Trophoblast cell (in vitro differentiated cells and primary cell): ENCODE measurements around the gene PRTN3.

Experiments
- DNase-seq, 2 donors: peaks; one replicate each; pipeline ENCODE4 v3.0.0-alpha.2; 2016
- H2AFZ ChIP-seq: 2 replicates; pipeline ENCODE4 v1.6.1; 2013; ENCODE audit warnings: low read length, moderate library complexity, mild to moderate bottlenecking; ENCODE audit not compliant: insufficient read depth, poor library complexity
- H2AK5ac ChIP-seq: 2 replicates; pipeline ENCODE4 v1.6.1; 2013; ENCODE audit warnings: mild to moderate bottlenecking, low read length
- H2BK120ac ChIP-seq: 2 replicates; pipeline ENCODE4 v1.6.1; 2013; ENCODE audit warnings: low read length, mild to moderate bottlenecking, moderate library complexity; ENCODE audit not compliant: insufficient read depth, poor library complexity
- H2BK12ac ChIP-seq: 2 replicates; pipeline ENCODE4 v1.6.1; 2013; ENCODE audit warnings: mild to moderate bottlenecking, low read length, moderate library complexity
- H2BK5ac ChIP-seq: 2 replicates; pipeline ENCODE4 v1.6.1; 2013; ENCODE audit warnings: low read length, low read depth, moderate library complexity, mild to moderate bottlenecking; ENCODE audit not compliant: poor library complexity
- H3K14ac ChIP-seq: 2 replicates; pipeline ENCODE4 v1.6.1; 2013; ENCODE audit warnings: mild to moderate bottlenecking, low read length
- H3K18ac ChIP-seq: 2 replicates; pipeline ENCODE4 v1.6.1; 2013; ENCODE audit warnings: mild to moderate bottlenecking, low read length
- H3K23ac ChIP-seq: 2 replicates; pipeline ENCODE4 v1.6.1; 2013; ENCODE audit warnings: low read length
- H3K27ac ChIP-seq: 2 replicates; pipeline ENCODE4 v1.5.1; 2013; ENCODE audit warnings: low read depth, mild to moderate bottlenecking, inconsistent platforms, low read length, moderate library complexity
- H3K27me3 ChIP-seq: 2 replicates; pipeline ENCODE4 v1.6.1; 2013; ENCODE audit warnings: inconsistent platforms, mild to moderate bottlenecking, low read length, moderate library complexity; ENCODE audit not compliant: insufficient read depth
- H3K36me3 ChIP-seq, 2 experiments: 1 replicate in 1 of 2; 2 replicates in 1 of 2; pipeline ENCODE4 v1.6.1; 2013; ENCODE audit warnings: low read length in 2 of 2, mild to moderate bottlenecking in 2 of 2, moderate library complexity in 1 of 2; ENCODE audit not compliant: insufficient read depth in 2 of 2, control insufficient read depth in 1 of 2
- H3K4ac ChIP-seq: 2 replicates; pipeline ENCODE4 v1.6.1; 2013; ENCODE audit warnings: low read depth, mild to moderate bottlenecking, low read length, moderate library complexity
- H3K4me1 ChIP-seq, 2 experiments: 1 replicate in 1 of 2; 2 replicates in 1 of 2; pipeline ENCODE4 v1.6.1; 2013; ENCODE audit warnings: low read length in 2 of 2, mild to moderate bottlenecking in 2 of 2, moderate library complexity in 1 of 2; ENCODE audit not compliant: insufficient read depth in 2 of 2, control insufficient read depth in 1 of 2
- H3K4me2 ChIP-seq: 2 replicates; pipeline ENCODE4 v1.6.1; 2013; ENCODE audit warnings: inconsistent platforms, mild to moderate bottlenecking, low read length, moderate library complexity
- H3K4me3 ChIP-seq: 2 replicates; pipeline ENCODE4 v1.5.1; 2013; ENCODE audit warnings: mild to moderate bottlenecking, low read depth, low read length, inconsistent platforms
- H3K79me1 ChIP-seq: one replicate; pipeline ENCODE4 v1.6.1; 2013; ENCODE audit warnings: low read length
- H3K79me2 ChIP-seq: 2 replicates; pipeline ENCODE4 v1.6.1; 2013; ENCODE audit warnings: low read length, mild to moderate bottlenecking; ENCODE audit not compliant: control insufficient read depth, insufficient read depth, poor library complexity
- H3K9ac ChIP-seq: 2 replicates; pipeline ENCODE4 v1.6.1; 2013; ENCODE audit warnings: mild to moderate bottlenecking, low read length
- H3K9me3 ChIP-seq: 2 replicates; pipeline ENCODE4 v1.6.1; 2013; ENCODE audit warnings: low read depth, mild to moderate bottlenecking, control low read depth, inconsistent platforms, low read length; ENCODE audit not compliant: insufficient read depth
- H4K12ac ChIP-seq: 2 replicates; pipeline ENCODE4 v1.6.1; 2013; ENCODE audit warnings: low read depth, mild to moderate bottlenecking, low read length, moderate library complexity
- H4K8ac ChIP-seq: 2 replicates; pipeline ENCODE4 v1.6.1; 2013; ENCODE audit warnings: low read depth, mild to moderate bottlenecking, low read length, moderate library complexity
- H4K91ac ChIP-seq: one replicate; pipeline ENCODE4 v1.6.1; 2013; ENCODE audit warnings: low read depth, mild to moderate bottlenecking, low read length, moderate library complexity
- whole genome bisulfite sequencing: extraction: QIAGEN DNeasy Blood & Tissue Kit; methylation state at CpG from one replicate; pipeline ENCODE4 v1.1.7; 2013; ENCODE audit warnings: missing lambda C conversion rate; ENCODE audit not compliant: insufficient read length, insufficient coverage; ENCODE audit errors: extremely low coverage; 5-methylcytosine and 5-hydroxymethylcytosine counted together

The PRTN3 gene

DNA sequence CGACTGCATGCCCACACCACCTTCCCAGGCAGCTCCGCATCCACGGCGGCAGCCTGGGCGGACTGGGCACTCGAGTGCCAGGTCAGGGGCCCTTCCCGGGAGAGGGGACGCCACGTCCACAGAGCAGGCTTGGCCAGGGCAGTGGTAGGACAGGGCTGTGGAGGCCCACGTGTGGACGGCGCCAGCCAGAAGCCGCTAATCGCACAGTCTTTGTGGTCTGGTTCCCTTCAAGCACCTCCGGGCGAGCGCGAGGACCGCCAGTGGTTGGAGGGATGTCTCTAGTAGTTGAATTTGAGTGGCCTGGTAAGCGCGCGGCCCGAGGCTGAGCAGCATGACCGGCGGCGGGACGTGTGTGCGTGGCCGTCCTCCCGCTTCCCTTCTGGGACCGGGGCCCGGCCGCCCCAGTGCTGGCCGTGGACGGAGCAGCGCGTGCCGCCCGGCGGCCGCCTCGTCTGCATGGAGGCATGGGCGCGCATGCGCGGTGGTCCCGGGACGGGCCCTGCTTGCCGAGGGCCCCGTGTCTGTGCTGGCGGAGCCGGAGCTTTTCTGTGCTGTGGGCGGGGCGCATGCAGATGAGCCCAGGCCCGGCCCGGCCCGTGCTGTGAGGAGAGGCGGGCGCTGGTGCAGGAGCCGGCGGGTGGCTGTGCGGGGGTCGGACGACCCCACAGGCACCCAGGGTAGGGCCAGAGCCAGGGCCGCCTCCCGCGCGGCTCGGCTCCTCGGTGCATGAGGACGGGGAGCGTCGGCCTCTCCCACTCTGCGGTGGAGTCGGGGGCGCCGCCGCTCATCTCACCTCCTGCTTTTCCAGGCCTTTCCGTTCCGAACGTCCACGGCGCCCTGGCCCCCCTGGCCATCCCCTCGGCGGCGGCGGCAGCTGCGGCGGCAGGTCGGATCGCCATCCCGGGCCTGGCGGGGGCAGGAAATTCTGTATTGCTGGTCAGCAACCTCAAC is 34.9 kb upstream of the PRTN3 start:
- H2BK12ac ChIP-seq = no peak overlapping the region
- peaks cover 41% of the 10 kb centered on the region for H3K79me2 ChIP-seq
- WGBS = no CpG with 5 or more reads among the region's 93 CpGs
- no peak overlapping the region for H3K23ac ChIP-seq
- no peak overlapping the region for H4K91ac ChIP-seq
- no peak overlapping the region for H2AFZ ChIP-seq
- no peaks in the 10 kb centered on the region for H3K27me3 ChIP-seq
- H3K18ac ChIP-seq = no peak overlapping the region
- H3K79me1 ChIP-seq = no peaks in the 10 kb centered on the region
- H3K9me3 ChIP-seq = peaks cover 3% of the 10 kb centered on the region
- peak overlapping the region; percentile 97 for H3K4ac ChIP-seq
- H4K12ac ChIP-seq = no peak overlapping the region
- H3K4me3 ChIP-seq = no peak overlapping the region
- no peak overlapping the region for H2AK5ac ChIP-seq
- no peak overlapping the region for H2BK5ac ChIP-seq
- H3K27ac ChIP-seq = no peak overlapping the region
- H3K36me3 ChIP-seq = peaks cover 99% of the 10 kb centered on the region in 2 experiments
- peaks cover 12 to 13% of the 10 kb centered on the region in 2 experiments for H3K4me1 ChIP-seq
- H3K9ac ChIP-seq = no peak overlapping the region
- no peak overlapping the region for H2BK120ac ChIP-seq
- DNase-seq = no peak
- no peak overlapping the region for H3K14ac ChIP-seq
- H3K4me2 ChIP-seq = no peak overlapping the region
- no peak overlapping the region for H4K8ac ChIP-seq

DNA sequence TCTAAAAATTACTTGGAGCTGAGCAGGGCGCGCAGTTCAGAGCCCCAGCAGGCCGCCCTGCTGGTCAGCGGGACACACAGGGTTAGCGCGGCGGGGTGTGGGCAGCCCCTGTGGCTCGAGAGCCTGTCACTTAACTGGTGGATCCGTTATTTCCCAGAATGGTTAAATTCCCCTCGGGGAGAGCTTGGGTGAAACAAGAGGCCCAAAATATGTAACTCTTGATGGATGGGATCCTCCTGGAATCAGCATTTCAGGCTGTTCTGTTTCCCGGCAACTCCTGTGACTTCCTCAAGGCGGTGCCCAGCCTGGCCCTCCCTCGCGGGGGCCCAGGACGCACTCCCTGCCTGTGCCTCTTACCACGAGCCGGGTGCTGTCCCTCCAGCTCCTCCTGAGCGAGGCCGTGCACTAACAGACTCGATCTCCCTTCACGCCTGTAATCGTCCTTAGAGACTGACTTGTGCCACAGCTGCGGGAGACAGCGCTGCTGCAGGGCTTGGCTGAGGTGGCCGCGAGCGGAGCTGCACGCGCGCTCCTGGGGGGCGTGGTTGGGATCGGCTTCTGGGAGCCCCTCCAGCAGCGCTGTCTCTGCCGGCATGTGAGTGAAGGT is 33.9 kb upstream of the PRTN3 start:
- H2AFZ ChIP-seq = no peak overlapping the region
- H4K8ac ChIP-seq = no peak overlapping the region
- no peak overlapping the region for H3K4me2 ChIP-seq
- peak in 1 of 2 donors; percentile 4 for DNase-seq
- no peak overlapping the region for H4K12ac ChIP-seq
- no CpG with 5 or more reads among the region's 34 CpGs for WGBS
- no peak overlapping the region for H2BK5ac ChIP-seq
- H4K91ac ChIP-seq = no peak overlapping the region
- H3K36me3 ChIP-seq = peaks cover 97 to 99% of the 10 kb centered on the region in 2 experiments
- H2BK12ac ChIP-seq = no peak overlapping the region
- no peak overlapping the region for H3K14ac ChIP-seq
- H3K4me3 ChIP-seq = no peak overlapping the region
- no peak overlapping the region for H2AK5ac ChIP-seq
- H3K9me3 ChIP-seq = peaks cover 3% of the 10 kb centered on the region
- H3K23ac ChIP-seq = no peak overlapping the region
- H3K27ac ChIP-seq = no peak overlapping the region
- peak overlapping the region; percentile 3 for H3K4ac ChIP-seq
- H3K9ac ChIP-seq = no peak overlapping the region
- H3K4me1 ChIP-seq = peaks cover 2 to 3% of the 10 kb centered on the region in 2 experiments
- peaks cover 31% of the 10 kb centered on the region for H3K79me2 ChIP-seq
- H2BK120ac ChIP-seq = no peak overlapping the region
- no peaks in the 10 kb centered on the region for H3K79me1 ChIP-seq
- H3K27me3 ChIP-seq = no peaks in the 10 kb centered on the region
- H3K18ac ChIP-seq = no peak overlapping the region

DNA sequence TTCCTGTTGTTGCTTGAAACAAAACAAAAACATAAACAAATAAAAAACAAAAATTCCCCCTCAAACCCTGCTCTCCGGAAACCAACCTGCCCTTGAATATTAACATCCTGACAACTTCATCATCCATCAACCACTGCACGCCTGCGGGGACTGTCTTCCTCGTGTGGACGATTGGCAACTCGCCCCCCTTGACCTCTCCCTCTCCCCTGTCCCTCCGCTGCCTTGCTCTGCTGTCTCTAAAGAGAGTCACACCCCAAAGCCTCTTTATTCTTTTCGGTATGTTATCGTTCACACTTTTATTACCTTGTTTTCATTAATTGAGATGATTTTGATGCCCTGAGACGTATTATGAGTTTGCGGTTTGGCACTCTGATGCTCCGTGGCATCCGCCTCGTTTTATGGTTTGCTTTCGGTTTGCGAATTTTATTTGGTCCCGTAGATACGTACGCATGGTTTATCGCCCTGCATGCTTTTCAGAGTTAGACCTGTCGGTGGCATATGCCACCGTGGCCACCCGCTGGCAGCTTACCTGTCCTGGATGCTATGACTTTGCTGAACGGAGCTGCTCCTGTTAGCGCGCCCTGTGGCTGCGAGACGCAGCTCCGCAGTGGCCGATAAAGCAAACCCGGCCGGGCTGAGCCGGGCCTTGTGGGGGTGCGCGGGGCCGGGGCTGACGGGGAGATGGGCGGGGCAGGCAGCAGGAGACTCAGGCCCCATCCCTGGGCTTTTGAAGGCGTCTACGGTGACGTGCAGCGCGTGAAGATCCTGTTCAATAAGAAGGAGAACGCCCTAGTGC is 33.0 kb upstream of the PRTN3 start:
- Histone ChIP-seq H2AK5ac (no peak overlapping the region), H2BK12ac (no peak overlapping the region), H4K12ac (no peak overlapping the region), H3K4me1 (no peaks in the 10 kb centered on the region), H3K27me3 (no peaks in the 10 kb centered on the region), H3K14ac (no peak overlapping the region), H3K23ac (no peak overlapping the region), H3K18ac (no peak overlapping the region), H2BK120ac (no peak overlapping the region), H3K36me3 (peaks cover 96 to 99% of the 10 kb centered on the region in 2 experiments), H3K4ac (no peak overlapping the region), H3K79me1 (no peaks in the 10 kb centered on the region), H4K8ac (no peak overlapping the region), H4K91ac (no peak overlapping the region), H3K27ac (no peak overlapping the region), H3K79me2 (peaks cover 21% of the 10 kb centered on the region), H3K9me3 (peaks cover 4% of the 10 kb centered on the region), H3K4me2 (no peak overlapping the region), H2AFZ (no peak overlapping the region), H2BK5ac (no peak overlapping the region), H3K4me3 (no peak overlapping the region), H3K9ac (no peak overlapping the region)
- WGBS = 100% methylated on average over 1 of the region's 44 CpGs
- no peak for DNase-seq

DNA sequence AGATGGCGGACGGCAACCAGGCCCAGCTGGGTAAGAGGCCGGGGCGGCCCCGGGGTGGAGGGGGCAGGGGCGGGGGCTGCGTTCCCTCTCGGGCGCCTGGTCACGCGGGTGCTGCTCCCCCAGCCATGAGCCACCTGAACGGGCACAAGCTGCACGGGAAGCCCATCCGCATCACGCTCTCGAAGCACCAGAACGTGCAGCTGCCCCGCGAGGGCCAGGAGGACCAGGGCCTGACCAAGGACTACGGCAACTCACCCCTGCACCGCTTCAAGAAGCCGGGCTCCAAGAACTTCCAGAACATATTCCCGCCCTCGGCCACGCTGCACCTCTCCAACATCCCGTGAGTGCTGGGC is 32.4 kb upstream of the PRTN3 start:
- H3K4me2 ChIP-seq = no peak overlapping the region
- no peak overlapping the region for H3K18ac ChIP-seq
- H2BK12ac ChIP-seq = no peak overlapping the region
- no CpG with 5 or more reads among the region's 26 CpGs for whole genome bisulfite sequencing
- no peak overlapping the region for H2AK5ac ChIP-seq
- no peak overlapping the region for H4K8ac ChIP-seq
- H2AFZ ChIP-seq = no peak overlapping the region
- peaks cover 6% of the 10 kb centered on the region for H3K9me3 ChIP-seq
- H4K12ac ChIP-seq = no peak overlapping the region
- no peaks in the 10 kb centered on the region for H3K4me1 ChIP-seq
- no peak overlapping the region for H3K27ac ChIP-seq
- H3K4me3 ChIP-seq = no peak overlapping the region
- no peak overlapping the region for H2BK120ac ChIP-seq
- no peak overlapping the region for H4K91ac ChIP-seq
- peaks cover 16% of the 10 kb centered on the region for H3K79me2 ChIP-seq
- H3K14ac ChIP-seq = no peak overlapping the region
- no peaks in the 10 kb centered on the region for H3K79me1 ChIP-seq
- no peak overlapping the region for H2BK5ac ChIP-seq
- H3K9ac ChIP-seq = no peak overlapping the region
- no peak overlapping the region for H3K4ac ChIP-seq
- H3K27me3 ChIP-seq = no peaks in the 10 kb centered on the region
- no peak overlapping the region for H3K23ac ChIP-seq
- DNase-seq = no peak
- H3K36me3 ChIP-seq = peaks cover 96 to 99% of the 10 kb centered on the region in 2 experiments
